ENCODE data around the gene PSMA5. TPM values are rescaled to one million over a fixed set of nuclear protein-coding genes. Genes with fewer than 3 reads are reported as not detected.
"Not testable (repeated sequence)": the region's sequence is repeated elsewhere in the genome, so short reads cannot be mapped to it uniquely, and the experiment has no call there.

The PSMA5 gene
- total RNA-seq, 6 donors from 2014 or later: 15.2 to 69.5 (median 29.8) TPM

DNA sequence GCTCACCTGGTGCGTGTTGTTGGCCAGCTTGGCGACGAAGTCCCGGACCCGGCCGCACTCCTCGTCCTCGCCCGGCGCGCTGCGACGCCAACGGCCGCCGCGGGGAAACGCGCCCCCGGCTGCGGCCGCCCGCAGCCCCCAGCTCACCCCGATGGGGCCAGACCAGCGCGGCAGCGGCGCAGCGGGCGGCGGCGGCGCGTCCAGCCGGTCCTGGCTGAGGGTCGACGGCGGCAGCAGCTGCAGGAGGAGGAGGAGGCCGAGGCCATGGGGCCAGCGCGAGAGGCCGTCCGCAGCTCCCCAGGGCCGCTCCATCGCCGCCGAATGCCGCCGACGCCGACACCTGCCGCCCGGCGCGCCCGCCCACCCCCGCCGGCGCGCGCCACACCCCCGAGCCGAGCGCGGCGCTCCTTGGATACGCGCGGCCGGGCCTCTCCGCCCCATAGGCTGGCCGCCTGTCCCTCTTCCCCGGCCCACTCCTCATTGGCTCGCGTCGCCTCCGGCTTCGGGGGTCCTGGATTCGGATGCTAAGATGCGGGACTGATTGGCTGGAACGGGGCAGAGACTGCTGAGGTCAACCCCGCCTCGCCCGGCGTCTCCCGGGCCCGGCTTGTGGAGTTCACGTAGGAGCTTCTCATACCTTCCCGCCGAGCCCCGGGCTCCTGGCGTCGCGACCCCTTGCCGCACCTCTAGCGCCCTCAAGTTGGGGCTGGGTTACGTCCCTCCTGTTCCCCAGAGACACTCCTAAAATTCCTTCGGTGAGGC lies 28.5 kb downstream of the PSMA5 start, which contains the start of gene SORT1:
TSS of gene SORT1 (minus strand) at position 338 of the 762 bp plus-strand sequence. CDS start at position 312, 26 bp downstream.
- ATAC-seq (ENCODE audit: low FRiP score in 2 of 2) (peak; percentile 95 to 96), DNase-seq (peak; percentile 92 to 95)
- H3K9me3 ChIP-seq: no peaks in the 10 kb centered on the region
- H3K27ac ChIP-seq: peak within 1 kb of the TSS; percentile 76 to 92 (median 80)
- H3K36me3 ChIP-seq: peaks cover 0 to 23% (median 11%) of the 10 kb centered on the region in 4 donors
- H3K27me3 ChIP-seq: no peaks in the 10 kb centered on the region
- 1 to 5% methylated on average over 4 to 20 of the region's 98 CpGs for WGBS, 2 donors
- peak within 1 kb of the TSS; percentile 65 to 98 (median 72) for H3K4me3 ChIP-seq
- peaks cover 39 to 55% (median 46%) of the 10 kb centered on the region in 4 donors for H3K4me1 ChIP-seq
- peak in 3 of 4 donors; percentile 40 to 86 (median 67) for TF ChIP-seq POLR2A (IDR thresholded peaks at IDR 0.05)
- no peak for TF ChIP-seq EP300 (IDR thresholded peaks at IDR 0.05)
- TF ChIP-seq, protein P1, sequence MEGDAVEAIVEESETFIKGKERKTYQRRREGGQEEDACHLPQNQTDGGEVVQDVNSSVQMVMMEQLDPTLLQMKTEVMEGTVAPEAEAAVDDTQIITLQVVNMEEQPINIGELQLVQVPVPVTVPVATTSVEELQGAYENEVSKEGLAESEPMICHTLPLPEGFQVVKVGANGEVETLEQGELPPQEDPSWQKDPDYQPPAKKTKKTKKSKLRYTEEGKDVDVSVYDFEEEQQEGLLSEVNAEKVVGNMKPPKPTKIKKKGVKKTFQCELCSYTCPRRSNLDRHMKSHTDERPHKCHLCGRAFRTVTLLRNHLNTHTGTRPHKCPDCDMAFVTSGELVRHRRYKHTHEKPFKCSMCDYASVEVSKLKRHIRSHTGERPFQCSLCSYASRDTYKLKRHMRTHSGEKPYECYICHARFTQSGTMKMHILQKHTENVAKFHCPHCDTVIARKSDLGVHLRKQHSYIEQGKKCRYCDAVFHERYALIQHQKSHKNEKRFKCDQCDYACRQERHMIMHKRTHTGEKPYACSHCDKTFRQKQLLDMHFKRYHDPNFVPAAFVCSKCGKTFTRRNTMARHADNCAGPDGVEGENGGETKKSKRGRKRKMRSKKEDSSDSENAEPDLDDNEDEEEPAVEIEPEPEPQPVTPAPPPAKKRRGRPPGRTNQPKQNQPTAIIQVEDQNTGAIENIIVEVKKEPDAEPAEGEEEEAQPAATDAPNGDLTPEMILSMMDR (IDR thresholded peaks at IDR 0.05): peak in 4 of 6 experiments; percentile 32 to 56 (median 38)
- peak in 1 of 2 donors; percentile 50 for TF ChIP-seq POLR2AphosphoS5 (IDR thresholded peaks at IDR 0.05)

- no peaks in the 10 kb centered on the region for H3K27me3 ChIP-seq
- H3K4me1 ChIP-seq: peaks cover 46 to 62% (median 54%) of the 10 kb centered on the region in 4 donors
- peak in 1 of 2 donors; percentile 55 for DNase-seq
- TF ChIP-seq POLR2AphosphoS5 (IDR thresholded peaks at IDR 0.05) (no peak), EP300 (IDR thresholded peaks at IDR 0.05) (no peak), POLR2A (IDR thresholded peaks at IDR 0.05) (no peak)
- TF ChIP-seq, protein P1 (IDR thresholded peaks at IDR 0.05): no peak
- peak overlapping the region; percentile 76 to 92 (median 80) for H3K27ac ChIP-seq
- ATAC-seq (ENCODE audit: low FRiP score in 2 of 2): no peak
- 2 to 4% methylated on average over 27 to 32 of the region's 46 CpGs for WGBS, 2 donors
- peaks cover 0 to 15% (median 4%) of the 10 kb centered on the region in 4 donors for H3K36me3 ChIP-seq
- H3K4me3 ChIP-seq: peak overlapping the region; percentile 40 to 98 (median 72)
- no peaks in the 10 kb centered on the region for H3K9me3 ChIP-seq
Observed at GRCh38 chr1:109396871-109397580, 29.2 kb downstream of the PSMA5 start.

DNA sequence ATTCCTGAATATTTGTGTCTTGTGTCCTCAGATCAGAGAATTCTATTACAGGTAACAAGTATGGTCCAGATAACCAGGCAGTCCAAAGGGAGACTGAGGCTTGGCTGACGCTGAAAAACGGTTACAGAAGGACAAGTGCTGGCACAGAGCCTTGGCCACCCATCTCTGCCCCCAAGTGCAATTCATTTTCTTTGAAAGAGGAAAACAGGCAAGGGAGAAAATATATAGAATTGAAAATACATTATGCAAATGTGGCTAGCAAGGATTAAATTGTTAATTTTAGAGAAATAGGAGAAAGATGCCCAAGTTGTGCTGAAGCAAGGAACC lies 29.8 kb downstream of the PSMA5 start:
- ATAC-seq (ENCODE audit: low FRiP score in 2 of 2) (no peak), DNase-seq (peak in 1 of 2 donors; percentile 22)
- TF ChIP-seq POLR2A (IDR thresholded peaks at IDR 0.05) (no peak), EP300 (IDR thresholded peaks at IDR 0.05) (no peak), POLR2AphosphoS5 (IDR thresholded peaks at IDR 0.05) (no peak)
- TF ChIP-seq, protein P1 (IDR thresholded peaks at IDR 0.05): no peak
- 28 to 34% methylated on average over 2 of the region's 2 CpGs for WGBS, 2 donors
- Histone ChIP-seq H3K4me3 (peak overlapping the region in 3 of 4 donors; percentile 68 to 98 (median 77)), H3K36me3 (peaks cover 0 to 10% (median 0%) of the 10 kb centered on the region in 4 donors), H3K27me3 (no peaks in the 10 kb centered on the region), H3K27ac (peak overlapping the region; percentile 76 to 92 (median 80)), H3K9me3 (no peaks in the 10 kb centered on the region), H3K4me1 (peaks cover 51 to 68% (median 59%) of the 10 kb centered on the region in 4 donors)

DNA sequence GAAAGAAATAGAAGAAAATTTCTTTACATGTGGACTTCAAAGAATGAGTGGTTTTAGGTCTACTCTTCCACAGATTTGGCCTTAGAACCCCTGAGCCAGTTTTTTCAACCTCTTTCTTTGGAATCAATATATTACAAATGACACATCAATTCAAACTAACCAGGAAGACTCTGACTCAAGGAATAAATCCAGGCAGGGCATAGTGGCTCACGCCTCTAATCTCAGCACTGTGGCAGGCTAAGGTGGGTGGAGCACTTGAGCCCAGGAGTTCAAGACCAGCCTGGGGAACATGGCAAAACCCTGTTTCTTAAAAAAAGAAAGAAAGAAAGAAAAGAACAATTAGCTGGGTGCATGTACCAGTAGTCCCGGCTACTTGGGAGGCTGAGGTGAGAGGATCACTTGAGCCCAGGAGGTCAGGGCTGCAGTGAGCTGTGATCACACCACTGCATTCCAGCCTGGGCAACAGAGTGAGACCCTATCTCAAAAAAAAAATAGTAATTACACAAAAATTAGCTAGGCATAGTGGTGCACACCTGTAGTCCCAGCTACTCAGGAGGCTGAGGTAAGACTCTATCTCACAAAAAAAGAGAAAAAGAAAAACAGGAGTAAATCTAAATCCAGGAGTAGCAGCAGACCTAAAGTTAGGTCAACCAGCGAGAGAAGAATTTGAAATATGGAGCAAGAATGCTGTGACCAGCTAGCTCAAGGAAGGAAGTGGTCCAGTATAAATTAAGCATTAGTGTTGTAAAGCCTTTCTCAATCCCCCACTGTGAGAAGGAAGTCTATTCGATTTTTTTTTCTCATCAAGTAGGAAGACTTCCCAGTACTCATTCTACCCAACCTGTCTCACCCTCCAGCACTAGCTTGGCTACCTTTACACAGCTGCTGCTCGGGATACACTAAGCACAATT lies 30.4 kb downstream of the PSMA5 start:
- no peak for DNase-seq
- H3K27ac ChIP-seq: peak overlapping the region; percentile 76 to 92 (median 80)
- H3K36me3 ChIP-seq: peaks cover 0 to 4% (median 0%) of the 10 kb centered on the region in 4 donors
- peaks cover 54 to 74% (median 63%) of the 10 kb centered on the region in 4 donors for H3K4me1 ChIP-seq
- no peaks in the 10 kb centered on the region for H3K9me3 ChIP-seq
- 40 to 41% methylated on average over 5 of the region's 5 CpGs for WGBS, 2 donors
- no peaks in the 10 kb centered on the region for H3K27me3 ChIP-seq
- peak overlapping the region in 3 of 4 donors; percentile 68 to 98 (median 77) for H3K4me3 ChIP-seq
- TF ChIP-seq, protein P1 (IDR thresholded peaks at IDR 0.05): no peak
- TF ChIP-seq POLR2A (IDR thresholded peaks at IDR 0.05): peak in 1 of 4 donors; percentile 44
- ATAC-seq (ENCODE audit: low FRiP score in 2 of 2): peak; percentile 12 to 13

- DNase-seq: peak in 1 of 2 donors; percentile 23
- WGBS, 2 donors: 46 to 50% methylated on average over 8 of the region's 8 CpGs
- ATAC-seq (ENCODE audit: low FRiP score in 2 of 2); H3K36me3 ChIP-seq; H3K27me3 ChIP-seq; H3K9me3 ChIP-seq: not testable (repeated sequence)
- H3K4me3 ChIP-seq: peak overlapping the region in 1 of 4 donors; percentile 68
- H3K27ac ChIP-seq: peak overlapping the region; percentile 76 to 92 (median 80)
- peaks cover 60 to 76% (median 66%) of the 10 kb centered on the region in 4 donors for H3K4me1 ChIP-seq
Observed at GRCh38 chr1:109395282-109395599, 31.0 kb downstream of the PSMA5 start.

Measured in upper lobe of left lung (tissue), 6 donors.